Karpas-422 (cell line): ENCODE results near the gene ADARB2. TPM values are rescaled to one million over a fixed set of nuclear protein-coding genes. Genes with fewer than 3 reads are reported as not detected.

Source experiments
- DNase-seq: peaks from one replicate; pipeline ENCODE4 v3.0.0-alpha.2; 2015
- H2AFZ ChIP-seq: fragments of 200-600 bp; sonication (generic); 2 replicates; pipeline ENCODE4 v1.6.1; 2014; ENCODE audit warnings: antibody characterized with exemption, low read length, mixed read lengths
- H3K27ac ChIP-seq: fragments of 200-600 bp; sonication (generic); 2 replicates; pipeline ENCODE4 v1.5.1; 2014; ENCODE audit warnings: mild to moderate bottlenecking, low read length, moderate library complexity
- H3K27me3 ChIP-seq: fragments of 200-600 bp; sonication (generic); 2 replicates; pipeline ENCODE4 v1.6.1; 2014; ENCODE audit warnings: low read length, mixed read lengths
- H3K36me3 ChIP-seq: fragments of 200-600 bp; sonication (generic); 2 replicates; pipeline ENCODE4 v1.6.1; 2014; ENCODE audit warnings: low read length, mixed read lengths; ENCODE audit not compliant: insufficient read depth
- H3K4me1 ChIP-seq: fragments of 200-600 bp; sonication (generic); 2 replicates; pipeline ENCODE4 v1.6.1; 2014; ENCODE audit warnings: mild to moderate bottlenecking, low read length, mixed read lengths
- H3K4me2 ChIP-seq: fragments of 200-600 bp; sonication (generic); 2 replicates; pipeline ENCODE4 v1.6.1; 2014; ENCODE audit warnings: low read length, low read depth, mild to moderate bottlenecking; ENCODE audit not compliant: poor library complexity, severe bottlenecking
- H3K4me3 ChIP-seq: fragments of 200-600 bp; sonication (generic); 2 replicates; pipeline ENCODE4 v1.5.1; 2014; ENCODE audit warnings: mild to moderate bottlenecking, antibody characterized with exemption, low read length, mixed read lengths
- H3K79me2 ChIP-seq: fragments of 200-600 bp; sonication (generic); 2 replicates; pipeline ENCODE4 v1.6.1; 2014; ENCODE audit warnings: mild to moderate bottlenecking, low read length, mixed read lengths
- H3K9ac ChIP-seq: fragments of 200-600 bp; sonication (generic); 2 replicates; pipeline ENCODE4 v1.6.0; 2014; ENCODE audit warnings: low read length
- H3K9me2 ChIP-seq: fragments of 200-600 bp; sonication (generic), shearing (Covaris generic); replicated peaks from 2 replicates; pipeline ENCODE4 v1.6.0; 2014; ENCODE audit warnings: mild to moderate bottlenecking, low read length, moderate library complexity; ENCODE audit not compliant: insufficient read depth
- H3K9me3 ChIP-seq: fragments of 300-700, 200-600 bp; sonication (generic); 2 replicates; pipeline ENCODE4 v1.6.1; 2014; ENCODE audit warnings: low read length, mixed read lengths
- H4K20me1 ChIP-seq: fragments of 200-600 bp; sonication (generic); 2 replicates; pipeline ENCODE4 v1.6.1; 2014; ENCODE audit warnings: mild to moderate bottlenecking, antibody characterized with exemption, low read length, low read depth; ENCODE audit not compliant: insufficient read depth
- total RNA-seq: library from RNA; depleted of rRNA; stranded (reverse); fragments of >200 nt; shearing (Covaris generic); gene quantifications from 2 replicates; pipeline ENCODE4 v1.2.3, GENCODE V29; 2014; ENCODE audit warnings: low replicate concordance

The ADARB2 gene
- total RNA-seq, 1 experiment from 2014 or later: not detected

DNA sequence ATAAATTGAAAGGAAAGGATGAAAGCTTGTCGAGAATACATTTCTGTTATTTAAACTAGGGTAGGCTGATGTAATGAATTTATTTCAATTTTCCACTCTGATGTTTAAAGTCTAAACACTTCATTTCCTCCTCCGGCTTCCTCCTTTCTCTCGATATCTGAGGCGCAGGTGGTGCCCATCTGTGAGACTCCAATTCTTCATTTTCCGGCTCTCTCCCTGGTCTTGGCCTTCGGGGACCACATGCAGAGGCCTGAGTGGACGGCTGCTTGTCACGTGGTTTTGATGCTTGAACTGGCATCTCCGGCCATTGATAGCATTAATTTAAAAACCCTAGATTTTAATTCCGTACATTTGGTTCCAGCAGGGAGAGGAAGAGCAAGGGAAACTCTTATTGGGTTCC, 5.8 kb upstream of the ADARB2 start:
- Histone ChIP-seq H3K4me3 (no peak overlapping the region), H3K4me1 (peaks cover 14% of the 10 kb centered on the region), H3K27ac (no peak overlapping the region), H4K20me1 (no peaks in the 10 kb centered on the region), H3K9ac (no peak overlapping the region), H3K9me3 (no peaks in the 10 kb centered on the region), H3K9me2 (no peaks in the 10 kb centered on the region), H3K4me2 (no peak overlapping the region), H3K27me3 (no peaks in the 10 kb centered on the region), H3K36me3 (no peaks in the 10 kb centered on the region), H3K79me2 (no peaks in the 10 kb centered on the region), H2AFZ (no peak overlapping the region)
- no peak for DNase-seq

DNA sequence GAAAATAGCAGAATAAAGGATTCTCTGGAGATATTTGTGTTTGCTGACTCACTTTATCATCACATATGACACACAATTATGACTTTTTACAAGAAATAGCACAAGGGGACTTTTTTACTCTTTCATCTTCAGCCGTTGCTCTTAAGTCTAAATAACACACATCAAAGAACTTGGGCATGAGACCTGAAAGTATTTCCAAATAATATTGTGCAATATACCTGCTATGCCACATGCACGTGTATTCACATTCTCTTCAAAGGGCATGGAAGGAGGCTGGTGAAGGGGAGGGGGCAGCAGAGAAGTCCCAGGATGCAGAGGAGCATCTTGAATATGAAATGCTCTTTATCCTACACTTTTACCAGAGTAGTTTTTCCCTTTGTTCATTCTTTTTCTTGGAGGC, 4.1 kb upstream of the ADARB2 start:
- Histone ChIP-seq H3K27ac (no peak overlapping the region), H2AFZ (no peak overlapping the region), H3K79me2 (no peaks in the 10 kb centered on the region), H4K20me1 (no peaks in the 10 kb centered on the region), H3K9me3 (no peaks in the 10 kb centered on the region), H3K9me2 (no peaks in the 10 kb centered on the region), H3K36me3 (no peaks in the 10 kb centered on the region), H3K4me1 (peaks cover 20% of the 10 kb centered on the region), H3K9ac (no peak overlapping the region), H3K4me3 (no peak overlapping the region), H3K4me2 (no peak overlapping the region), H3K27me3 (no peaks in the 10 kb centered on the region)
- no peak for DNase-seq

DNA sequence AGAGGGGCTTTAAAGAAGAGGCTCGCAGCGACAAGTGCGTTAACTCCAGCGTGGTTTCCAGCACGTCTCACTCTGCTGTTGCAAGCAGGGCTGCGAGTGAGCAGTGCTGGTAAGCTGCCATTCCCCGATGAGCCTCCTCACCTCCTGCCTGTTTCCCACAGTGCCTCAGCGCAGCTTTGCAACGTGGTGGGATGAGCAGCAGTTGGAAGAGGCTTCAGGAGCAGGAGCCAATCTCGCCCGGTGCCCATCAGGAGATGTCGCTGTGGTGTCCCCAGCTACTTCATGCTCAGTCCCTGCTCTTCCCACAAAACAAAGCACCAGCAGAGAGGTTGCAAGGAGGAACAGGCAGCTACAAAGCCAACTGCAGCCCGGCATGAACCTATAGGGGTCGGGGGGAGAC, 2.4 kb upstream of the ADARB2 start:
- Histone ChIP-seq H3K9ac (no peak overlapping the region), H3K9me2 (no peaks in the 10 kb centered on the region), H3K36me3 (no peaks in the 10 kb centered on the region), H3K27me3 (no peaks in the 10 kb centered on the region), H3K4me3 (no peak overlapping the region), H3K79me2 (no peaks in the 10 kb centered on the region), H4K20me1 (no peaks in the 10 kb centered on the region), H3K9me3 (no peaks in the 10 kb centered on the region), H3K27ac (no peak overlapping the region), H3K4me2 (no peak overlapping the region), H3K4me1 (peaks cover 20% of the 10 kb centered on the region), H2AFZ (no peak overlapping the region)
- no peak for DNase-seq

DNA sequence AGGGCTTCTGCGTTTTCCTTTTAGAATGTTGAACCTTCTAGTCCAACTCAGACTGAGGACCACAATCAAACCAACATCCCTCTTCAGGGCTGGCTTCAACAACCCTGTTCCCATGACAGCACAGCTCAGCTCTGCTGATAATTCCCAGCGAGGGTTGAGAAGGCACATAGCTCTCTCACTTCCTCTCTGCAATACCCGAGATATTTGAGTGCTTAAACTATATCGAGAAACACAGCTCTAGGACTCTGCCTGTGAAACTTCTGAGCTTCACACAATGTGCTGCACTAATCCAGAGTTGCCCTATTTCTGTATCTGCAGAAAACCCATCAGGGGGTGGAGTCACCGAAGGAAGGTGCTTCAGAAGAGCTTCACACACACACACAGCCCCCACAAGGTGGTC, 1.6 kb upstream of the ADARB2 start:
- DNase-seq: peak; percentile 69
- H3K9ac ChIP-seq: no peak overlapping the region
- no peak overlapping the region for H3K27ac ChIP-seq

DNA sequence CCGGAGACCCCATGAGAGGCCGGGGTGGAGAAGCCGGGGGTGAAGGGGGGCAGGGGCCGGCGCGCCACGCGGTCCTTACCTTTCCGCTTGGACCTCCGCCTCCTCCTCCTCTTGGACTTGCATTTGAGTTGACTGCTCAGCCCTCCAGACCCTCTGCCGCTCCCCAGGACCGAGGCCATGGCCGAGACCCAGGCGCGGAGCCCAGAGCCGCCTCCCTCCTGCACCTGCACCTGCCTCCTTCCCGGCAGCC, 428 bp downstream of the ADARB2 start:
- Histone ChIP-seq H2AFZ (no peak overlapping the region), H3K9ac (no peak overlapping the region)

More for the DNA sequence above, 1.6 kb upstream of the ADARB2 start:
- Histone ChIP-seq H4K20me1 (no peaks in the 10 kb centered on the region), H3K4me1 (peaks cover 20% of the 10 kb centered on the region), H3K36me3 (no peaks in the 10 kb centered on the region), H3K9me3 (no peaks in the 10 kb centered on the region), H3K4me3 (no peak overlapping the region), H2AFZ (no peak overlapping the region), H3K4me2 (no peak overlapping the region), H3K27me3 (no peaks in the 10 kb centered on the region), H3K9me2 (no peaks in the 10 kb centered on the region), H3K79me2 (no peaks in the 10 kb centered on the region)

DNA sequence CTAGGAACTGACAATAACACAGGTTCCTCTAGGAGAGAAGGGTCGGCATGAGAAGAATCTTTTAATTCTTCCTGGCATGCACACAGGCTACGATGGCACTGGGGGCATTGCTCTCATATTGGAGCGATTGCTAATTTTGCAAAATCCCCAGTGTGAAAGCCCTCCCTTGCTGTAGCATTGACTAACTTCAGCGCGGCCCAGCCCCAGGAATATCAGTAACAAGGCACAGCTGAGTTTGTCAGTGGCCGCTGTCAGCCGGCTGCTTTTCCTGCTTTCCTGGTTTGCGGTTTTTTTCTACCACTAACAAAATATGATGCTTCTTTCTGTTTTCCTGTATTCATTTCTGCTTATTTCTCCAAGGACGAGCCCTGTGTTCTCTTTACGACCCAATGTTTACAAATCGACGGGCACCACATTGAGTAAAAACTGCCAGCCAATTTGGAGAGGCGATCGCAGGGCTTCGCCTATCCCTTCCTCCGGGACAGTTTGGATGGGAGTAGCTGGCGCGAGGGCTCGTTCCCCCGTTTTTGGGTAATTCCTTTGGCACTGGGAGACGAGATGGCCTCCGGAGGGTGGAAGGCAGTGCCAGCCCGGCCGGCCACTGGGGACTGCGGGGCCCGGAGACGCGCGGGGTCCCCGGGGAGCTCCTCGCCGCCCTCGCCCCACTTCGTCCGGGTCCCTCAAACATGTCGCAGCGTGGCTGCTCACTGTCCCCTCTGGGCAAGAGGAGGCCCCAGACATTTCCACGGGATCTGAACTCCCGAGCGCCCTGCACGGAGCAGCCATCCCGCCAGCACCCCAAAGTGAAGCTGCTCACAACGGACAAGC, 967 bp downstream of the ADARB2 start:
- Histone ChIP-seq H3K27me3 (no peaks in the 10 kb centered on the region), H3K9ac (no peak overlapping the region), H3K9me3 (no peaks in the 10 kb centered on the region), H3K79me2 (no peaks in the 10 kb centered on the region), H2AFZ (no peak overlapping the region), H3K9me2 (no peaks in the 10 kb centered on the region), H3K4me3 (no peak overlapping the region), H3K4me2 (no peak overlapping the region), H3K36me3 (no peaks in the 10 kb centered on the region), H4K20me1 (no peaks in the 10 kb centered on the region), H3K27ac (no peak overlapping the region), H3K4me1 (peaks cover 20% of the 10 kb centered on the region)
- DNase-seq: no peak

More for the DNA sequence above, 428 bp downstream of the ADARB2 start:
- no peak overlapping the region for H3K4me3 ChIP-seq
- H3K27ac ChIP-seq: no peak overlapping the region
- DNase-seq: no peak
- no peaks in the 10 kb centered on the region for H3K27me3 ChIP-seq
- peaks cover 20% of the 10 kb centered on the region for H3K4me1 ChIP-seq
- H3K9me3 ChIP-seq: no peaks in the 10 kb centered on the region
- H3K9me2 ChIP-seq: no peaks in the 10 kb centered on the region
- no peaks in the 10 kb centered on the region for H4K20me1 ChIP-seq
- no peaks in the 10 kb centered on the region for H3K79me2 ChIP-seq
- H3K36me3 ChIP-seq: no peaks in the 10 kb centered on the region
- no peak overlapping the region for H3K4me2 ChIP-seq

DNA sequence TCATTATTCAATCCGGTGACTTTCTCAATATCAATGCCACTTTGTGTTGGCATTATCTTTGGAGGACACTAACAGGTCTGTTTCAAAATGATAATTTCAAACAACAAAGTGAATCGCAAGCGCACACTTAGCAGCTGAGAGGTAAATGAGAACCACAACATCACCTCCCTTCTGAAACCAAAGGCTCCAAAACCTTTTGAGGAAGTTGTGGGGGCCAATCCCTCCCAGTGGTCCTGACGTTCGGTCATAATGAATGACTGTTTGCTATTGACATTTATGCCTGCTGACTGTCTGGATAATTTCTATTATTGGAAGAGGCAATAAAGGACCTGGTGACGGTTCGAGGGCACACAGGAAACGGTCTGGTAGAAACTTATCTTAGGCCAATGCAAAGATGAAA, 1.8 kb downstream of the ADARB2 start:
- H3K9me2 ChIP-seq: no peaks in the 10 kb centered on the region
- no peak overlapping the region for H3K4me2 ChIP-seq
- no peak overlapping the region for H3K4me3 ChIP-seq
- H2AFZ ChIP-seq: no peak overlapping the region
- no peaks in the 10 kb centered on the region for H3K9me3 ChIP-seq
- H3K27ac ChIP-seq: no peak overlapping the region
- H3K27me3 ChIP-seq: no peaks in the 10 kb centered on the region
- no peaks in the 10 kb centered on the region for H4K20me1 ChIP-seq
- no peaks in the 10 kb centered on the region for H3K36me3 ChIP-seq
- H3K4me1 ChIP-seq: peaks cover 20% of the 10 kb centered on the region
- DNase-seq: no peak
- H3K79me2 ChIP-seq: no peaks in the 10 kb centered on the region
- no peak overlapping the region for H3K9ac ChIP-seq

DNA sequence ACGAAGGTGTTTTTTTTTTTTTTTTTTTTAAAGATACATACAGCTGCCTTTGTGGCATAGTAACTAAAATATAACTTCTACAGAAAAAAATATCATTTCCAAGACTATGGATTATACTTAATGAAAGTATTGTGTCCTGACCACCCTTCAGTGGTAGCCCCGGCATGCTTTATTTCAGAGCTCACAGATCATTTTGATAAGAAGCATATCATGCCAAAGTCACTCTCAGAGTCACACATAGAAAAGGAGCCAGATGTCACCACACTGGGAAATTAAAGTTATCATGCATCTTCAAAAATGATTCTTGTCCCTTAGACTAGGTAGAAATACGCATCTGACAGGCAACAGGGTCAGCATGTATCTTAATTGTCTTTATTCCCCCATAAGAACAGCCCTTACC, 3.0 kb downstream of the ADARB2 start:
- H2AFZ ChIP-seq: no peak overlapping the region
- no peaks in the 10 kb centered on the region for H3K79me2 ChIP-seq
- H4K20me1 ChIP-seq: no peaks in the 10 kb centered on the region
- no peak for DNase-seq
- no peak overlapping the region for H3K9ac ChIP-seq
- H3K27ac ChIP-seq: no peak overlapping the region
- no peaks in the 10 kb centered on the region for H3K9me3 ChIP-seq
- H3K4me2 ChIP-seq: no peak overlapping the region
- H3K27me3 ChIP-seq: no peaks in the 10 kb centered on the region
- H3K9me2 ChIP-seq: no peaks in the 10 kb centered on the region
- H3K4me3 ChIP-seq: no peak overlapping the region
- no peaks in the 10 kb centered on the region for H3K36me3 ChIP-seq
- H3K4me1 ChIP-seq: peaks cover 16% of the 10 kb centered on the region
